Neural progenitor cell (in vitro differentiated cells): ENCODE results near the gene KLF13. TPM values are rescaled to one million over a fixed set of nuclear protein-coding genes. Genes with fewer than 3 reads are reported as not detected.

Experiments used
- DNase-seq: peaks from one replicate; pipeline ENCODE4 v3.0.0-alpha.2; 2016; ENCODE audit warnings: low spot score
- H2AFZ ChIP-seq: fragments of 200-600 bp; sonication (generic); replicated peaks from 2 replicates; pipeline ENCODE4 v1.6.1; 2016; ENCODE audit warnings: antibody characterized with exemption
- H3F3A ChIP-seq: fragments of 200-600 bp; sonication (generic); 2 replicates; pipeline ENCODE4 v1.6.1; 2016; ENCODE audit warnings: antibody characterized with exemption, low read depth
- H3K27ac ChIP-seq: fragments of 200-600 bp; sonication (generic); 2 replicates; pipeline ENCODE4 v1.5.1; 2016; ENCODE audit warnings: mild to moderate bottlenecking
- H3K27me3 ChIP-seq: fragments of 200-600 bp; sonication (generic); 2 replicates; pipeline ENCODE4 v1.6.1; 2016; ENCODE audit warnings: mild to moderate bottlenecking, moderate library complexity
- H3K36me3 ChIP-seq: fragments of 200-600 bp; sonication (generic); 2 replicates; pipeline ENCODE4 v1.5.1; 2016
- H3K4me1 ChIP-seq: fragments of 200-600 bp; sonication (generic); 2 replicates; pipeline ENCODE4 v1.6.1; 2016; ENCODE audit warnings: mixed run types
- H3K4me2 ChIP-seq: fragments of 200-600 bp; sonication (generic); 2 replicates; pipeline ENCODE4 v1.6.1; 2016
- H3K4me3 ChIP-seq: fragments of 200-600 bp; sonication (generic); 2 replicates; pipeline ENCODE4 v1.5.1; 2016
- H3K79me2 ChIP-seq: fragments of 200-600 bp; sonication (generic); 2 replicates; pipeline ENCODE4 v1.6.1; 2016; ENCODE audit warnings: low read depth
- H3K9ac ChIP-seq: fragments of 200-600 bp; sonication (generic); 2 replicates; pipeline ENCODE4 v1.6.1; 2016
- H3K9me3 ChIP-seq: fragments of 200-600 bp; sonication (generic); 2 replicates; pipeline ENCODE4 v1.5.1; 2016; ENCODE audit warnings: low read depth
- H4K20me1 ChIP-seq: fragments of 200-600 bp; sonication (generic); 2 replicates; pipeline ENCODE4 v1.6.1; 2016; ENCODE audit warnings: low read depth
- H3K27ac Mint-ChIP-seq: 3 replicates; pipeline ENCODE4 v1.8.0; 2021; ENCODE audit warnings: mixed read lengths
- H3K27me3 Mint-ChIP-seq: 2 replicates; pipeline ENCODE4 v1.8.0; 2022; ENCODE audit warnings: low read depth, mild to moderate bottlenecking, inconsistent platforms, moderate library complexity, mixed read lengths; ENCODE audit not compliant: insufficient read depth
- H3K36me3 Mint-ChIP-seq: 3 replicates; pipeline ENCODE4 v1.8.0; 2021; ENCODE audit warnings: mixed read lengths
- H3K4me1 Mint-ChIP-seq: 3 replicates; pipeline ENCODE4 v1.8.0; 2021; ENCODE audit warnings: mixed read lengths
- H3K4me3 Mint-ChIP-seq: 3 replicates; pipeline ENCODE4 v1.8.0; 2021; ENCODE audit warnings: mild to moderate bottlenecking, moderate library complexity, mixed read lengths
- H3K9me3 Mint-ChIP-seq: 3 replicates; pipeline ENCODE4 v1.8.0; 2020; ENCODE audit warnings: mixed read lengths
- EZH2 ChIP-seq: fragments of 200-600 bp; sonication (generic); IDR thresholded peaks from 2 replicates; pipeline ENCODE4 v1.6.1; 2017; ENCODE audit warnings: antibody characterized with exemption, mild to moderate bottlenecking, moderate library complexity
- EZH2phosphoT487 ChIP-seq: fragments of 200-600 bp; sonication (generic); IDR thresholded peaks from 2 replicates; pipeline ENCODE4 v1.6.1; 2017; ENCODE audit warnings: antibody characterized with exemption
- total RNA-seq: library from RNA; depleted of rRNA; stranded (reverse); fragments of >200 nt; gene quantifications from 2 replicates; pipeline ENCODE4 v1.2.3, GENCODE V29; 2015; ENCODE audit warnings: low replicate concordance
- TF ChIP-seq, protein P1 (sequence below): fragments of 200-600 bp; sonication (generic); IDR thresholded peaks from 2 replicates; pipeline ENCODE4 v1.5.1; 2017; ENCODE audit warnings: antibody characterized with exemption, mild to moderate bottlenecking

The KLF13 gene
- total RNA-seq, 1 donor from 2014 or later = 11.9 TPM

DNA sequence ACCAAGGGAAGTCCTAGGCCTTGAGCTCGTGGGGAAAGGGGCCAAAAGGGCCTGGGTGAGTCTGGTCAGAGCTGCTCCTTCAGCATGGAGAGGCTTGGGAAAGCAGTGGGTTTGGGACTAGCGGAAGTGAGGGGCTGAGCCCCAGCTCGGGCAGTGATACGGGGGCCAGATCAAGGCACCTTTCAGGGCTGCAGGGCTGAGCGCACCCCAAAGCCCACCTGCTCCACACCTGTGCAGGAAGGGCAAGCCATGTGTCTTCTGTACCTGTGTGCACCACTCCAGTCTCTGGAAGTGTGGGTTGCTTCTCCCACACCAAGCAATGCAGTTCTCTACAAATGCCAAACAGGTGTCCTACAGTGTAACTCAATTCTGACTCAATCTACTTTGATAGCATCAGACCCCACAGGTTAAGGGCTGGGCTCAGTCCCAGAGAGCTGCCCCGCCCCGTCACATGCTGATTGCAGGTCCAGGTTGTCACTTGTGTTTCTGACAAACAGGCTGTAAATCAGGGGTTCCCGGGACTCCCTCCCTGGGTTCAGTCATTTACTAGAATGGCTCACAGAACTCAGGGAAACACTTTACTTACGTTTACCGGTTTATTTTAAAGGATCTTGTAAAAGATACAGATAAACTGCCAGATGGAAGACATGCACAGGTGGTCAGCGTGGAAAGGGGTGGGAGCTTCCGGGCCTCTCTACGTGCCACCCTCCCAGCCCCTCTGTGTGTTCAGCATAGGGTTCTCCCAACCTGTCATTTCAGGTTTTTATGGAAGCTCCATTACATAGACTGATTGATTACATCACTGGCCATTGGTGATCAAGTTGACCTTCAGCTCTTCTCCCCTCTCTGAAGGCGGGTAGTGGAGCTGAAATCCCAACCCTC is 28.8 kb upstream of the KLF13 start:
- H3K9me3 ChIP-seq = no peaks in the 10 kb centered on the region
- DNase-seq = no peak
- no peaks in the 10 kb centered on the region for H3K79me2 ChIP-seq
- peaks cover 16% of the 10 kb centered on the region for H3K27me3 Mint-ChIP-seq
- H3F3A ChIP-seq = peaks cover 8% of the 10 kb centered on the region
- no peaks in the 10 kb centered on the region for H3K27me3 ChIP-seq
- H3K4me3 ChIP-seq = no peak overlapping the region
- H3K36me3 Mint-ChIP-seq = no peaks in the 10 kb centered on the region
- H4K20me1 ChIP-seq = no peaks in the 10 kb centered on the region
- no peak overlapping the region for H2AFZ ChIP-seq
- H3K27ac ChIP-seq = no peak overlapping the region
- TF ChIP-seq EZH2 = no peak
- TF ChIP-seq, protein P1, sequence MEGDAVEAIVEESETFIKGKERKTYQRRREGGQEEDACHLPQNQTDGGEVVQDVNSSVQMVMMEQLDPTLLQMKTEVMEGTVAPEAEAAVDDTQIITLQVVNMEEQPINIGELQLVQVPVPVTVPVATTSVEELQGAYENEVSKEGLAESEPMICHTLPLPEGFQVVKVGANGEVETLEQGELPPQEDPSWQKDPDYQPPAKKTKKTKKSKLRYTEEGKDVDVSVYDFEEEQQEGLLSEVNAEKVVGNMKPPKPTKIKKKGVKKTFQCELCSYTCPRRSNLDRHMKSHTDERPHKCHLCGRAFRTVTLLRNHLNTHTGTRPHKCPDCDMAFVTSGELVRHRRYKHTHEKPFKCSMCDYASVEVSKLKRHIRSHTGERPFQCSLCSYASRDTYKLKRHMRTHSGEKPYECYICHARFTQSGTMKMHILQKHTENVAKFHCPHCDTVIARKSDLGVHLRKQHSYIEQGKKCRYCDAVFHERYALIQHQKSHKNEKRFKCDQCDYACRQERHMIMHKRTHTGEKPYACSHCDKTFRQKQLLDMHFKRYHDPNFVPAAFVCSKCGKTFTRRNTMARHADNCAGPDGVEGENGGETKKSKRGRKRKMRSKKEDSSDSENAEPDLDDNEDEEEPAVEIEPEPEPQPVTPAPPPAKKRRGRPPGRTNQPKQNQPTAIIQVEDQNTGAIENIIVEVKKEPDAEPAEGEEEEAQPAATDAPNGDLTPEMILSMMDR = no peak
- TF ChIP-seq EZH2phosphoT487 = no peak
- H3K4me1 ChIP-seq = peaks cover 55% of the 10 kb centered on the region
- no peak overlapping the region for H3K4me2 ChIP-seq
- no peak overlapping the region for H3K9ac ChIP-seq
- no peak overlapping the region for H3K4me3 Mint-ChIP-seq
- H3K36me3 ChIP-seq = no peaks in the 10 kb centered on the region
- peak overlapping the region; percentile 70 for H3K27ac Mint-ChIP-seq
- no peaks in the 10 kb centered on the region for H3K9me3 Mint-ChIP-seq
- H3K4me1 Mint-ChIP-seq = peaks cover 41% of the 10 kb centered on the region

DNA sequence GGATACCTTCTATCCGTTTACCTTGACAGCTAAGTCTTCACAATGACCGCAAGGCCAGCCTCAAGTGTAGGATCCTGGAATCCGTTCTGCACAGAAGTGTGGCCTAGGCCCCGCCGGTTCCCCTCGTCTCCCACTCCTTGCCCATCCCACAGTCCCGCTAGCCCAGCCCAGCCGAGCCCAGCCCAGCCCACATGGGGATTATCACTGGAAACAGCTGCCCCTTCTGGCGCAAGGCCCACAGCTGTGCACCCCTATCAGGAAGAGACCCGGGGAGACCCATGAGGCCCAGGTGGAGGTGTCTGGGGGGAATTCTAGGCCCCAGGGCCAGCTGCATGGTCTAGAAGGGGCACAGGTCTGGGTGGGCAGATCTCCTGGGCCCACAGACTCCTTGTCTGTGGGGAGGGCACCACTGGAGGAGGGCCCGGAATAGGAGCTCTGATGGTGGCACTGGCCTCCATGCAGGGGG is 27.9 kb upstream of the KLF13 start:
- Mint-ChIP-seq H3K36me3 (no peaks in the 10 kb centered on the region), H3K9me3 (no peaks in the 10 kb centered on the region)

DNA sequence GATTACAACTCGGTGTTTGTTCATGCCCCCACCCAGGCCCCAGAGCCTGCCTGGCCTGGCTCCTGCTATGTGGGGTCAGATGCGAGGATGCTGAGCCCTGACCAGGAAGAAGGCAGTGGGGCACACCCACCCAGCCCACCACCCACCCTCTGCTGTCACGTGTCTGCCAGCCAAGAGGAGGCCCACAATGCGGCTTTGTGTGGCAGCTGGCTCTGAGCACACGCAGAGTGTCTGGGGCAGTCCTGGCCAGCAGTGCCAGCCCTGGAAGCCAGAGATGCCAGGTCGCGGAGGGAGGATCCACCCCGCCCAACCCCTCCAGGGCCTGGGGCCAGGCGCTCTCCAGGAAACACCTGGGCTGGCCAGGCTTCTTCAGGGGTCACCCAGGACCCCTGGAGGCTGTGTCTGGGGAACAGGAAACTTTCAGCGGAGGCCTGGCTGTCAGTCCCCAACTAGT is 26.4 kb upstream of the KLF13 start:
- Histone ChIP-seq H3K4me1 (peaks cover 74% of the 10 kb centered on the region), H2AFZ (no peak overlapping the region), H3K36me3 (no peaks in the 10 kb centered on the region), H3K27ac (no peak overlapping the region), H4K20me1 (no peaks in the 10 kb centered on the region), H3F3A (peaks cover 13% of the 10 kb centered on the region), H3K9me3 (no peaks in the 10 kb centered on the region), H3K27me3 (no peaks in the 10 kb centered on the region), H3K4me2 (no peak overlapping the region), H3K4me3 (no peak overlapping the region), H3K9ac (no peak overlapping the region), H3K79me2 (no peaks in the 10 kb centered on the region)
- H3K27ac Mint-ChIP-seq = no peak overlapping the region
- H3K36me3 Mint-ChIP-seq = no peaks in the 10 kb centered on the region
- H3K9me3 Mint-ChIP-seq = no peaks in the 10 kb centered on the region
- peaks cover 16% of the 10 kb centered on the region for H3K27me3 Mint-ChIP-seq
- peaks cover 61% of the 10 kb centered on the region for H3K4me1 Mint-ChIP-seq
- TF ChIP-seq, protein P1 = no peak
- no peak for TF ChIP-seq EZH2
- TF ChIP-seq EZH2phosphoT487 = no peak
- DNase-seq = no peak
- no peak overlapping the region for H3K4me3 Mint-ChIP-seq

More for the DNA sequence above, 27.9 kb upstream of the KLF13 start:
- no peaks in the 10 kb centered on the region for H3K36me3 ChIP-seq
- peaks cover 12% of the 10 kb centered on the region for H3F3A ChIP-seq
- DNase-seq = no peak
- H3K27me3 ChIP-seq = no peaks in the 10 kb centered on the region
- H3K27ac ChIP-seq = no peak overlapping the region
- no peaks in the 10 kb centered on the region for H3K79me2 ChIP-seq
- no peaks in the 10 kb centered on the region for H3K9me3 ChIP-seq
- Mint-ChIP-seq H3K27me3 (peaks cover 16% of the 10 kb centered on the region), H3K4me1 (peaks cover 50% of the 10 kb centered on the region), H3K27ac (no peak overlapping the region), H3K4me3 (no peak overlapping the region)
- H4K20me1 ChIP-seq = no peaks in the 10 kb centered on the region
- H3K4me2 ChIP-seq = no peak overlapping the region
- no peak overlapping the region for H2AFZ ChIP-seq
- TF ChIP-seq EZH2phosphoT487 = no peak
- TF ChIP-seq, protein P1 = no peak
- no peak for TF ChIP-seq EZH2
- peaks cover 59% of the 10 kb centered on the region for H3K4me1 ChIP-seq
- no peak overlapping the region for H3K4me3 ChIP-seq
- no peak overlapping the region for H3K9ac ChIP-seq
